ENCODE measurements around the gene SPANXN3. TPM values are rescaled to one million over a fixed set of nuclear protein-coding genes. Genes with fewer than 3 reads are reported as not detected.

Gene SPANXN3
- total and polyA plus RNA-seq, 2 donors (not counting 1 experiment from before 2014, with no cell fraction given): not detected

GRCh38 chrX:143476751-143477150 is 40.5 kb downstream of the SPANXN3 start:
- DNase-seq (no peak), ATAC-seq (ENCODE audit: low read depth) (no peak)
- Histone ChIP-seq H2AFZ (ENCODE audit: insufficient read depth, low read depth, low read length, poor library complexity, severe bottlenecking) (no peak overlapping the region), H4K20me1 (ENCODE audit: control insufficient read depth, insufficient read depth, low read length, poor library complexity, severe bottlenecking) (no peaks in the 10 kb centered on the region), H3K27ac (ENCODE audit: low read length in 2 of 2) (no peak overlapping the region), H3K4me3 (ENCODE audit: control extremely low read depth in 1 of 5, extremely low read depth in 1 of 5, insufficient read depth in 1 of 5, low read depth in 2 of 5, low read length in 4 of 5) (no peak overlapping the region), H3K9ac (ENCODE audit: low read length) (no peak overlapping the region), H3K4me2 (replicated peaks; ENCODE audit: low read depth, low read length, poor library complexity, severe bottlenecking) (no peak overlapping the region), H3K4me1 (ENCODE audit: control insufficient read depth in 2 of 2, insufficient read depth in 2 of 2, low read length in 2 of 2) (no peaks in the 10 kb centered on the region), H3K27me3 (replicated peaks in 1 of 4; ENCODE audit: control extremely low read depth in 1 of 4, control insufficient read depth in 3 of 4, insufficient read depth in 4 of 4, low read length in 3 of 4) (no peaks in the 10 kb centered on the region), H3K79me2 (ENCODE audit: control insufficient read depth, insufficient read depth, low read length) (no peaks in the 10 kb centered on the region), H3K9me3 (ENCODE audit: control extremely low read depth in 1 of 3, control insufficient read depth in 2 of 3, insufficient read depth in 1 of 3, low read length in 2 of 3) (no peaks in the 10 kb centered on the region), H3K36me3 (replicated peaks in 1 of 2; ENCODE audit: control extremely low read depth in 1 of 2, control insufficient read depth in 1 of 2, extremely low read depth in 1 of 2, insufficient read depth in 2 of 2, low read length in 1 of 2) (no peaks in the 10 kb centered on the region)
- Mint-ChIP-seq H3K27me3 (no peaks in the 10 kb centered on the region), H3K9me3 (ENCODE audit: insufficient read depth) (no peaks in the 10 kb centered on the region), H3K4me3 (no peak overlapping the region), H3K4me1 (no peaks in the 10 kb centered on the region), H3K27ac (no peak overlapping the region)
- TF ChIP-seq CTCF (IDR thresholded peaks at IDR 0.05): no peak
- TF ChIP-seq EZH2 (IDR thresholded peaks at IDR 0.05; ENCODE audit: borderline replicate concordance, insufficient read depth, low read depth, low read length, poor library complexity, severe bottlenecking): no peak
- intact Hi-C loops (cut with micrococcal nuclease): no loop called here
- CTCF ChIA-PET: no interaction called here
- whole genome bisulfite sequencing (ENCODE audit: insufficient coverage): 56% methylated on average over 3 of the region's 4 CpGs
- POLR2A ChIA-PET: no interaction called here

- TF ChIP-seq EZH2 (IDR thresholded peaks at IDR 0.05; ENCODE audit: borderline replicate concordance, insufficient read depth, low read depth, low read length, poor library complexity, severe bottlenecking) (no peak), CTCF (IDR thresholded peaks at IDR 0.05) (no peak)
- H3K9ac ChIP-seq (ENCODE audit: low read length): no peak overlapping the region
- Mint-ChIP-seq H3K4me1 (no peaks in the 10 kb centered on the region), H3K4me3 (no peak overlapping the region), H3K27me3 (no peaks in the 10 kb centered on the region), H3K9me3 (ENCODE audit: insufficient read depth) (peaks cover 4% of the 10 kb centered on the region), H3K27ac (no peak overlapping the region)
- H3K27ac ChIP-seq (ENCODE audit: low read length in 2 of 2): no peak overlapping the region
- POLR2A ChIA-PET: no interaction called here
- no peaks in the 10 kb centered on the region for H3K9me3 ChIP-seq (ENCODE audit: control extremely low read depth in 1 of 3, control insufficient read depth in 2 of 3, insufficient read depth in 1 of 3, low read length in 2 of 3)
- no peaks in the 10 kb centered on the region for H3K79me2 ChIP-seq (ENCODE audit: control insufficient read depth, insufficient read depth, low read length)
- no peaks in the 10 kb centered on the region for H3K36me3 ChIP-seq (replicated peaks in 1 of 2; ENCODE audit: control extremely low read depth in 1 of 2, control insufficient read depth in 1 of 2, extremely low read depth in 1 of 2, insufficient read depth in 2 of 2, low read length in 1 of 2)
- H3K4me1 ChIP-seq (ENCODE audit: control insufficient read depth in 2 of 2, insufficient read depth in 2 of 2, low read length in 2 of 2): no peaks in the 10 kb centered on the region
- CTCF ChIA-PET: no interaction called here
- H3K4me3 ChIP-seq (ENCODE audit: control extremely low read depth in 1 of 5, extremely low read depth in 1 of 5, insufficient read depth in 1 of 5, low read depth in 2 of 5, low read length in 4 of 5): no peak overlapping the region
- intact Hi-C loops (cut with micrococcal nuclease): no loop called here
- H3K4me2 ChIP-seq (replicated peaks; ENCODE audit: low read depth, low read length, poor library complexity, severe bottlenecking): no peak overlapping the region
- WGBS (ENCODE audit: insufficient coverage): no CpG with 5 or more reads among the region's 1 CpG
- no peaks in the 10 kb centered on the region for H4K20me1 ChIP-seq (ENCODE audit: control insufficient read depth, insufficient read depth, low read length, poor library complexity, severe bottlenecking)
- DNase-seq (no peak), ATAC-seq (ENCODE audit: low read depth) (no peak)
- no peaks in the 10 kb centered on the region for H3K27me3 ChIP-seq (replicated peaks in 1 of 4; ENCODE audit: control extremely low read depth in 1 of 4, control insufficient read depth in 3 of 4, insufficient read depth in 4 of 4, low read length in 3 of 4)
- no peak overlapping the region for H2AFZ ChIP-seq (ENCODE audit: insufficient read depth, low read depth, low read length, poor library complexity, severe bottlenecking)
Observed at GRCh38 chrX:143472347-143472938, 44.8 kb downstream of the SPANXN3 start.
